Measurements from ENCODE around the gene NFIA. TPM values are rescaled to one million over a fixed set of nuclear protein-coding genes. Genes with fewer than 3 reads are reported as not detected.
A peak's percentile ranks its signal among the peaks of the same experiment; 100 is the strongest.

Gene NFIA
- total RNA-seq, 1 experiment from 2014 or later = 20.9 TPM

DNA sequence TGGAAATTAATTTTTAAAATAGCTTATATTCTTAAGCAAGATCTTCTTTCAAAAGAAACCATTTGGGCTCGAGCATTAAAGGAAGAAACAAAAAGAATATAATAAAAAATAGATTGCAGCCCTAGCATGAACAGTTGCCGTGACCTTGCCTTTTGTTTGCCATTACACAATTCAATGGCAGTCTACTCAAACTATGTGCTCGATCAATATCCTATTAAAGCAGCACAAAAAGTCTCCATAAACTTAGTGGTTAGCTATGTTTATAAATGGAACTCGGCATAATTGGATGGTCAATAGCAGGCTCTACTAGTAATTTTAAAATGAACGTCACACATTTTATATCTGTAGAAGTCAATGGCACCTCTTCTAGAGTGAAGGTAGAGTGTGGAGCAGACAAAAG is 256.5 kb downstream of the NFIA start:
- no peak overlapping the region for H3K4me3 ChIP-seq (ENCODE audit: low read depth in 2 of 2, low read length in 2 of 2)
- peaks cover 19% of the 10 kb centered on the region for H3K4me1 ChIP-seq (ENCODE audit: control insufficient read depth, insufficient read depth, low read length)
- BruUV-seq (replicated peaks) = no TSS peak
- TF ChIP-seq SIN3A (IDR thresholded peaks at IDR 0.05; ENCODE audit: borderline replicate concordance, insufficient read depth, low read depth, low read length) (no peak), TCF7L2 (IDR thresholded peaks at IDR 0.05; ENCODE audit: low read depth, low read length) (no peak)
- no peaks in the 10 kb centered on the region for H3K9me3 ChIP-seq (ENCODE audit: control insufficient read depth, insufficient read depth, low read depth, low read length)
- in situ Hi-C loops (cut with HindIII; ENCODE audit: low pct_unique_long_range_greater_than_20kb, low sequenced_read_pairs) (no loop called here), intact Hi-C loops (cut with micrococcal nuclease; ENCODE audit: unreplicated experiment) (loop anchor here (5.0 to 10.0 kb wide), 3 partner anchors 118 to 282 kb away; partner anchors contain the start of gene NFIA)
- ATAC-seq = no peak
- ChIA-PET POLR2A (interaction anchor here (0.6 kb wide), 2 partner anchors 212 to 1161 kb away, joined by 3 to 5 read pairs; no protein-coding TSS in a partner anchor), CTCF (no interaction called here)
- no peaks in the 10 kb centered on the region for H3K27me3 ChIP-seq (ENCODE audit: control insufficient read depth, insufficient read depth, low read length)
- DNase-seq (ENCODE audit: low read depth, low spot score) = no peak
- H3K27ac ChIP-seq (ENCODE audit: low read length) = peak overlapping the region; percentile 72
- no peaks in the 10 kb centered on the region for H3K36me3 ChIP-seq (ENCODE audit: control insufficient read depth, insufficient read depth, low read length)

- ChIA-PET CTCF (interaction anchor here (1.4 kb wide), 1 partner anchor 292 kb away, joined by 3 read pairs; no protein-coding TSS in a partner anchor), POLR2A (no interaction called here)
- BruUV-seq (replicated peaks) = no TSS peak
- DNase-seq (ENCODE audit: low read depth, low spot score) (no peak), ATAC-seq (no peak)
- intact Hi-C loops (cut with micrococcal nuclease; ENCODE audit: unreplicated experiment) (no loop called here), in situ Hi-C loops (cut with HindIII; ENCODE audit: low pct_unique_long_range_greater_than_20kb, low sequenced_read_pairs) (no loop called here)
- H3K27ac ChIP-seq (ENCODE audit: low read length) = no peak overlapping the region
- no peaks in the 10 kb centered on the region for H3K27me3 ChIP-seq (ENCODE audit: control insufficient read depth, insufficient read depth, low read length)
- H3K9me3 ChIP-seq (ENCODE audit: control insufficient read depth, insufficient read depth, low read depth, low read length) = no peaks in the 10 kb centered on the region
- H3K4me3 ChIP-seq (ENCODE audit: low read depth in 2 of 2, low read length in 2 of 2) = no peak overlapping the region
- no peak for TF ChIP-seq TCF7L2 (IDR thresholded peaks at IDR 0.05; ENCODE audit: low read depth, low read length)
- TF ChIP-seq REST (IDR thresholded peaks at IDR 0.05; ENCODE audit: insufficient read depth in 1 of 2, low read depth in 2 of 2, low read length in 1 of 2) = no peak
- TF ChIP-seq POLR2AphosphoS5 (IDR thresholded peaks at IDR 0.05; ENCODE audit: low read depth, low read length) = no peak
- TF ChIP-seq CTCF (IDR thresholded peaks at IDR 0.05) = no peak
- TF ChIP-seq SIN3A (IDR thresholded peaks at IDR 0.05; ENCODE audit: borderline replicate concordance, insufficient read depth, low read depth, low read length) = no peak
- H3K36me3 ChIP-seq (ENCODE audit: control insufficient read depth, insufficient read depth, low read length) = no peaks in the 10 kb centered on the region
- H3K4me1 ChIP-seq (ENCODE audit: control insufficient read depth, insufficient read depth, low read length) = peaks cover 19% of the 10 kb centered on the region
Observed at GRCh38 chr1:61341426-61341825, 259.1 kb downstream of the NFIA start.

GRCh38 chr1:61343734-61344420 is 261.5 kb downstream of the NFIA start:
- in situ Hi-C loops (cut with HindIII; ENCODE audit: low pct_unique_long_range_greater_than_20kb, low sequenced_read_pairs) (no loop called here), intact Hi-C loops (cut with micrococcal nuclease; ENCODE audit: unreplicated experiment) (no loop called here)
- no TSS peak for BruUV-seq (replicated peaks)
- no peak overlapping the region for H3K4me3 ChIP-seq (ENCODE audit: low read depth in 2 of 2, low read length in 2 of 2)
- no peak for ATAC-seq
- no peak for DNase-seq (ENCODE audit: low read depth, low spot score)
- CTCF ChIA-PET = no interaction called here
- TF ChIP-seq POLR2AphosphoS5 (IDR thresholded peaks at IDR 0.05; ENCODE audit: low read depth, low read length) (no peak), SIN3A (IDR thresholded peaks at IDR 0.05; ENCODE audit: borderline replicate concordance, insufficient read depth, low read depth, low read length) (no peak), REST (IDR thresholded peaks at IDR 0.05; ENCODE audit: insufficient read depth in 1 of 2, low read depth in 2 of 2, low read length in 1 of 2) (no peak), CTCF (IDR thresholded peaks at IDR 0.05) (no peak), TCF7L2 (IDR thresholded peaks at IDR 0.05; ENCODE audit: low read depth, low read length) (no peak)
- H3K4me1 ChIP-seq (ENCODE audit: control insufficient read depth, insufficient read depth, low read length) = no peaks in the 10 kb centered on the region
- no peak overlapping the region for H3K27ac ChIP-seq (ENCODE audit: low read length)
- POLR2A ChIA-PET = no interaction called here
- H3K27me3 ChIP-seq (ENCODE audit: control insufficient read depth, insufficient read depth, low read length) = no peaks in the 10 kb centered on the region
- no peaks in the 10 kb centered on the region for H3K9me3 ChIP-seq (ENCODE audit: control insufficient read depth, insufficient read depth, low read depth, low read length)
- H3K36me3 ChIP-seq (ENCODE audit: control insufficient read depth, insufficient read depth, low read length) = no peaks in the 10 kb centered on the region

Data from Panc1 (cell line).